Measurements from ENCODE around the gene FTSJ1. TPM values are rescaled to one million over a fixed set of nuclear protein-coding genes. Genes with fewer than 3 reads are reported as not detected.

The FTSJ1 gene
- total RNA-seq, 3 donors from 2014 or later, result 130 to 147 (median 134) TPM

- Mint-ChIP-seq H3K9me3 (no peaks in the 10 kb centered on the region), H3K4me3 (peak overlapping the region; percentile 96), H3K27me3 (ENCODE audit: low read depth) (no peaks in the 10 kb centered on the region), H3K4me1 (ENCODE audit: low read depth) (peaks cover 31% of the 10 kb centered on the region), H3K36me3 (ENCODE audit: insufficient read depth) (peaks cover 10% of the 10 kb centered on the region)
- no peak for DNase-seq
- ATAC-seq, result no peak
These were observed 920 bp downstream of the FTSJ1 start for GRCh38 chrX:48476919-48477318.

- Mint-ChIP-seq H3K9me3 (no peaks in the 10 kb centered on the region), H3K36me3 (ENCODE audit: insufficient read depth) (peaks cover 10% of the 10 kb centered on the region), H3K4me3 (peak overlapping the region; percentile 96), H3K4me1 (ENCODE audit: low read depth) (peaks cover 31% of the 10 kb centered on the region), H3K27me3 (ENCODE audit: low read depth) (no peaks in the 10 kb centered on the region)
- no peak for DNase-seq
- ATAC-seq, result no peak
These were observed 2.2 kb downstream of the FTSJ1 start for GRCh38 chrX:48477960-48478755.

DNA sequence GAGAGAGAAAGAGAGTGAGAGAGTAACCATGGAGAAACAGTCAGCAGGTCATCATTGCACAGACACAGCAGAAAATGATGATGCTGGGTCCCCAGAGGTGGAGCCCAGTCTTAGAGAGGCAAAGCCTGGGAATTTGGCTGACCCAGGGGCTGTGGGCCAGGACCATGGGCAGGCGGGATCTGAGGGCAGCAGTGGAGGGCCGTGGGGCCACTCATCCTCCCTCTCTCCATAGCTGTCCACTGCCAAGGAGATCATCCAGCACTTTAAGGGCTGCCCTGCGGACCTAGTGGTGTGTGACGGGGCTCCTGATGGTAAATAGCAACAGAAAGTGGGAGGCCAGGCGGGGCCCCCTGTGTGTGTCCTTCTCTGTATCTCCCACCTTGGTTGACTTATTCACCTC, 2.8 kb downstream of the FTSJ1 start:
- peaks cover 31% of the 10 kb centered on the region for H3K4me1 Mint-ChIP-seq (ENCODE audit: low read depth)
- ATAC-seq (no peak), DNase-seq (no peak)
- no peaks in the 10 kb centered on the region for H3K27me3 Mint-ChIP-seq (ENCODE audit: low read depth)
- no peaks in the 10 kb centered on the region for H3K9me3 Mint-ChIP-seq
- peak overlapping the region; percentile 13 for H3K4me3 Mint-ChIP-seq
- peaks cover 10% of the 10 kb centered on the region for H3K36me3 Mint-ChIP-seq (ENCODE audit: insufficient read depth)

DNA sequence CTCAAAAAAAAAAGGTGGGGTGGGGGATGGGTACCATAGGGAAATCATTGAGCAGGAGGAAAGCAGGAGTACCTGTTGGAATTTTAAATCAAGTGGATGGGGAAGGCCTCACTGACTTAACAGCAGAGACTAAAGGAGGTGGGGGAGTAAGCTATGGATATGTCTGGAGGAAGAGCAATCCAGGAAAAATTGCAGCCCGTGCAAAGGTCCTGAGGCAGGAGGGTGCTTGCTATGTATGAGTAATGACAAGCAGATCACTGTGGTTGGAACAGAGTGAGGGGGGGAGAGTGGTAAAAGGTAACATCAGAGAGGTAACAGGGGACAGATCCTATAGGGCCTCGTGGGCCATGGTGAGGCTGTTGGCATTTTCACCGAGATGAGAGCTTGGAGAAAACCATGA, 4.1 kb downstream of the FTSJ1 start:
- ATAC-seq, result no peak
- no peak overlapping the region for H3K4me3 Mint-ChIP-seq
- peaks cover 10% of the 10 kb centered on the region for H3K36me3 Mint-ChIP-seq (ENCODE audit: insufficient read depth)
- H3K4me1 Mint-ChIP-seq (ENCODE audit: low read depth), result peaks cover 28% of the 10 kb centered on the region
- H3K27me3 Mint-ChIP-seq (ENCODE audit: low read depth), result no peaks in the 10 kb centered on the region
- DNase-seq, result no peak
- H3K9me3 Mint-ChIP-seq, result no peaks in the 10 kb centered on the region

DNA sequence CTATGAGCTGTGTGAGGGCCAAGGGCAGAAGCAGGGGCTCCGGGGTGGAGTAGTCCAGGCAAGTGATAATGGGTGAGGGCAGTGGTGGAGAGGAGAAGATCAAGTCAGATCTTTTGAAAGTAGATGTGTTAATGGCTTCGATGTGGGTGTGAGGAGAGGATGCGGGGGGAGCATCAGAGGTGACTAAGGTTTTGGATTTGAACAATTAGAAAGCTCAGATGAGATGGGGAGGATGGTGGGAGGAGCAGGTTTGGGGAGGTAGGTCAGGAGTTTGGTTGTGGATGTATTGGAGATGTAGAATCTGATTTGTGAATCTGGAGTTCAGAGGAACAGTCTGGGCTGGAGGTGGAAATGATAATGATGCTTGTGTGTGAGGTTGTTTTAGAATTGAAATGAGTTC, 4.6 kb downstream of the FTSJ1 start:
- no peaks in the 10 kb centered on the region for H3K9me3 Mint-ChIP-seq
- H3K36me3 Mint-ChIP-seq (ENCODE audit: insufficient read depth), result peaks cover 10% of the 10 kb centered on the region
- no peak for DNase-seq
- ATAC-seq, result no peak
- H3K4me1 Mint-ChIP-seq (ENCODE audit: low read depth), result peaks cover 27% of the 10 kb centered on the region
- H3K4me3 Mint-ChIP-seq, result no peak overlapping the region
- H3K27me3 Mint-ChIP-seq (ENCODE audit: low read depth), result no peaks in the 10 kb centered on the region

- DNase-seq (no peak), ATAC-seq (no peak)
- H3K9me3 Mint-ChIP-seq, result no peaks in the 10 kb centered on the region
- H3K4me3 Mint-ChIP-seq, result no peak overlapping the region
- H3K4me1 Mint-ChIP-seq (ENCODE audit: low read depth), result peaks cover 18% of the 10 kb centered on the region
- no peaks in the 10 kb centered on the region for H3K27me3 Mint-ChIP-seq (ENCODE audit: low read depth)
- H3K36me3 Mint-ChIP-seq (ENCODE audit: insufficient read depth), result peaks cover 8% of the 10 kb centered on the region
These were observed 6.5 kb downstream of the FTSJ1 start for GRCh38 chrX:48482526-48482925.

DNA sequence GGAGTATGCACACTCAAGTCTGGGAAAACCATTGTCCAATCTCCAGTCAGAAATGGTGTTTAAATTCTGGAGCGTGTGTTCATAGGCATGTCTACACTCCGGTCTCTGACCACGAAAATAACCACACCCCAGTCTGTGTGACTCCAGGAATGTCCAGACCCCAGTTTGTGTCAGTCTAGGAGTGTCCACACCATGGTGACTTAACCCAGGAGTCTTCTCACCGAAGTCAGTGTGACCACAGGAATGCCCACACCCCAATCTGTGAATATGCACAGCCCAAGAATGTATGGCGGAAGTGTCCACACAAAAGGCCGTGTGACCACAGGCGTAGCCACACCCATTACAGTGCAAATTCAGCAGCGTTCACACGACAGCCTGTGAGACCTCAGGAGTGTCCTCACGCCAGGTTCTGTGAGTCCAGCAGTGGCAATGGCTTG, 11.4 kb downstream of the FTSJ1 start:
- no peaks in the 10 kb centered on the region for H3K27me3 Mint-ChIP-seq (ENCODE audit: low read depth)

GRCh38 chrX:48488034-48488433, 12.0 kb downstream of the FTSJ1 start:
- DNase-seq (no peak), ATAC-seq (no peak)
- no peaks in the 10 kb centered on the region for H3K36me3 Mint-ChIP-seq (ENCODE audit: insufficient read depth)
- H3K27me3 Mint-ChIP-seq (ENCODE audit: low read depth), result no peaks in the 10 kb centered on the region
- H3K4me3 Mint-ChIP-seq, result no peak overlapping the region
- H3K9me3 Mint-ChIP-seq, result no peaks in the 10 kb centered on the region
- no peaks in the 10 kb centered on the region for H3K4me1 Mint-ChIP-seq (ENCODE audit: low read depth)

More for the DNA sequence above, 11.4 kb downstream of the FTSJ1 start:
- no peak for DNase-seq
- ATAC-seq, result no peak
- Mint-ChIP-seq H3K36me3 (ENCODE audit: insufficient read depth) (no peaks in the 10 kb centered on the region), H3K4me1 (ENCODE audit: low read depth) (no peaks in the 10 kb centered on the region), H3K4me3 (no peak overlapping the region), H3K9me3 (no peaks in the 10 kb centered on the region)

DNA sequence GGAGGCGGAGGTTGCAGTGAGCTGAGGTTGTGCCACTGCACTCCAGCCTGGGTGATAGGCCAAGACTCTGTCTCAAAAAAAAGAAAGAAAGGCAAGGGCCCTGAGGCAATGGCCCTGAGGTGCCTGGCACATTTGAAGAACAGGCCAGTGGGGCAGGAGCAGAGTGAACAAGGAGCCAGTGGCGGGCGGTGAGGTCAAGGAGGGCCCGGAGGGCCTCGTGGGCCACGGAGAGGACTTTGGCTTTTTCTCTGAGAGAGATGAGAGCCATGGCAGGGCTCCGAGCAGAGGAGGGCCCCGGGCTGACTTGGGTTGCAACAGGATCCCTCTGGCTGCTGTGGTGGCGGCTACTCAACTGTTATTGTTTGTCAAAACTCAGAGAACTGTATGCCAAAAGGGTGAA, 13.3 kb downstream of the FTSJ1 start:
- Mint-ChIP-seq H3K4me3 (no peak overlapping the region), H3K27me3 (ENCODE audit: low read depth) (no peaks in the 10 kb centered on the region), H3K9me3 (no peaks in the 10 kb centered on the region), H3K36me3 (ENCODE audit: insufficient read depth) (no peaks in the 10 kb centered on the region), H3K4me1 (ENCODE audit: low read depth) (no peaks in the 10 kb centered on the region)
- no peak for DNase-seq
- no peak for ATAC-seq

DNA sequence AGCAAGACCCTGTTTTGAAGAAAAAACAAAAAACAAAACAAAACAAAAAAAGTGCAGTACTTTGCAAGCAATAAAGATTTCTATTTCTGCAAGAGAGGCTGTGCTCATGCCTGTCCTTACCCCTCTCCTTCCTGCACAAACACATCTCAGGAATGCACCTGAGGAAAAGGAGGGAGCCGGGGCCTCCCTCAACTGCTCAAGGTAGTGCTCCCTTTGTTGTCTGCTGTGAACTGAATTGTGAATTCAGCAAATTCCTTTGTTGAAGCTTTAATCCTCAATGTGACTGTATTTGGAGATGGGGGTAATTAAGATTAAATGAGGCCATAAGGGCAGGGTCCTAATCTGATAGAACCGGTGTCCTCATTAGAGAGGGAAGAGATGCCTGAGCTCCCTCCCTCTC, 13.9 kb downstream of the FTSJ1 start:
- Mint-ChIP-seq H3K9me3 (no peaks in the 10 kb centered on the region), H3K4me1 (ENCODE audit: low read depth) (no peaks in the 10 kb centered on the region), H3K4me3 (no peak overlapping the region), H3K36me3 (ENCODE audit: insufficient read depth) (no peaks in the 10 kb centered on the region), H3K27me3 (ENCODE audit: low read depth) (no peaks in the 10 kb centered on the region)
- DNase-seq (no peak), ATAC-seq (no peak)

- H3K9me3 Mint-ChIP-seq, result no peaks in the 10 kb centered on the region
- no peaks in the 10 kb centered on the region for H3K27me3 Mint-ChIP-seq (ENCODE audit: low read depth)
- ATAC-seq, result no peak
- no peak for DNase-seq
- no peaks in the 10 kb centered on the region for H3K36me3 Mint-ChIP-seq (ENCODE audit: insufficient read depth)
- H3K4me1 Mint-ChIP-seq (ENCODE audit: low read depth), result no peaks in the 10 kb centered on the region
- no peak overlapping the region for H3K4me3 Mint-ChIP-seq
These were observed 14.7 kb downstream of the FTSJ1 start for GRCh38 chrX:48490661-48491060.

DNA sequence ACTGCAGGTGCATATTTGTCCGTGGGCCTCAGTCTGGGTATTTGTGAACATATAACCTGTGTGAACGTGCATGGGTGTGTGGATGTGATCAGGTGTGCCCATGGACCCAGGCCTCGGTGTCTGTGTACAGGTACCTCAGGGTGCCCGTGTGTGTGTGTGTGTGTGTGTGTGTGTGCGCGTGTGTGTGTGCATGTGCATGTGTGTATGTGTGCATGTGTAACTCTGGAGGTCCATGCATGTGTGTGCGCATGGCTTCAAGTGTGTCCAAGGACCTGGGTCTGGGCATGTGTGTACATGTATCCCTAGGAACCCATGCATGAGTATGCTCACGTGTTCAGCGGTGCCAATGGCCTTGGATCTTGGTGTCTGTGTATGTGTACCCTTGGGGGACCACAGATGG, 15.8 kb downstream of the FTSJ1 start:
- H3K27me3 Mint-ChIP-seq (ENCODE audit: low read depth), result no peaks in the 10 kb centered on the region

DNA sequence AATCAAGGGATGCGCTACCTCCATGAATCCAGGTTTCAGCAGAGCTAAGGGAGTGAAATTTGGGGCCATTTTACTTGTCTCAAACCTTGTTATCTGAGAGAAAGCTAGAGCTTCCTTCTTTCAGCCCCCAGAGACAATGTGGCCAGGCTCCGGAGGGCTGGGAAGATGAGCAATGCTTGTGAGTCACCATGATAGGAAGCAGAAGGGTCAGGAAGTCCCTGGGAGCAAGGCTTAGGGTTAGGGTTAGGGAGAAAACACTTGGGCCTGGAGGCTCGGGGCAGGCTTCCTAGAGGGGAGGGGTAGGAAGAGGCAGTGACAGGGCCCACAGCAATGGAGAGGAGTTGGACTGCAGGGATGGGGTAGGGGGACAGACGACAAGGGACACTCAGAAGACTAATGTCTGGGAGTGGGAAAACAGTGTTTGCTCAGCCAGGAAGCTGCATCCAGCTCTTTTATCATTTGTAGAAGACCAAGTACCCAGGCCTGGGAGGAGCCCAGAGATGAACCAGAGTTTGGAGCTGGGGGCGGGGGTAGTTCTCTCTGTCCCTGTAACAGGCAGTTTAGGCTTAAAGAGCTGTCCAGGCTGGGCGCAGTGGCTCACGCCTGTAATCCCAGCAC, 16.4 kb downstream of the FTSJ1 start:
- H3K27me3 Mint-ChIP-seq (ENCODE audit: low read depth), result no peaks in the 10 kb centered on the region
- ATAC-seq (no peak), DNase-seq (no peak)
- H3K4me1 Mint-ChIP-seq (ENCODE audit: low read depth), result no peaks in the 10 kb centered on the region
- H3K36me3 Mint-ChIP-seq (ENCODE audit: insufficient read depth), result no peaks in the 10 kb centered on the region
- H3K4me3 Mint-ChIP-seq, result no peak overlapping the region
- no peaks in the 10 kb centered on the region for H3K9me3 Mint-ChIP-seq

More for the DNA sequence above, 15.8 kb downstream of the FTSJ1 start:
- Mint-ChIP-seq H3K4me3 (no peak overlapping the region), H3K4me1 (ENCODE audit: low read depth) (no peaks in the 10 kb centered on the region), H3K9me3 (no peaks in the 10 kb centered on the region), H3K36me3 (ENCODE audit: insufficient read depth) (no peaks in the 10 kb centered on the region)
- DNase-seq (no peak), ATAC-seq (no peak)

DNA sequence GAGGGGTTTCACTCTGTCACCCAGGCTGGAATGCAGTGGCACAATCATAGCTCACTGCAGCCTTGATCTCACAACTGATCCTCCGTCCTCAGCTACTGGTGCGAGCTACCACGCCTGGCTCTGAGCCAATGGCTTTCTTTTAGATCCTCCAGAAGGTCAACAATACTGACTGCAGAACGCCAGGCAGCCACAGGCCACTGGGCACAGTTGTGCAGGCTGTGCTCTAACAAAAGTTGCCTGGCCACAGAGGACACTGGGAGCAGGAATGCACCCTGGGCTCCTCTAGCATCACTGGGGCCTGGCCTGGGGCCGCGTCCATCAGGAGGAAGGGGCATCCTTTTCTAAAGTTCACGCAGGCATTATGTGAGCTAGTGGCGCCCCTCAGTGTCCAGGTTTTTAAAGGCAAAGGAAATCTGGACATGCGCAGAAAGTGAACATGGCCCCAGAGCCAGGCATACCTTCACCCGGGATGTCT, 17.9 kb downstream of the FTSJ1 start:
- Mint-ChIP-seq H3K9me3 (no peaks in the 10 kb centered on the region), H3K4me3 (no peak overlapping the region), H3K36me3 (ENCODE audit: insufficient read depth) (no peaks in the 10 kb centered on the region), H3K4me1 (ENCODE audit: low read depth) (no peaks in the 10 kb centered on the region), H3K27me3 (ENCODE audit: low read depth) (no peaks in the 10 kb centered on the region)
- DNase-seq (no peak), ATAC-seq (no peak)

GRCh38 chrX:48496660-48497059, 20.7 kb downstream of the FTSJ1 start:
- H3K36me3 Mint-ChIP-seq (ENCODE audit: insufficient read depth), result no peaks in the 10 kb centered on the region
- no peak overlapping the region for H3K4me3 Mint-ChIP-seq
- no peaks in the 10 kb centered on the region for H3K4me1 Mint-ChIP-seq (ENCODE audit: low read depth)
- no peaks in the 10 kb centered on the region for H3K9me3 Mint-ChIP-seq
- no peaks in the 10 kb centered on the region for H3K27me3 Mint-ChIP-seq (ENCODE audit: low read depth)
- DNase-seq, result no peak
- no peak for ATAC-seq
